GM19035 (cell line): ENCODE measurements around the gene VEPH1.

Source experiments
- ATAC-seq: cut with Tn5 transposase; IDR thresholded peaks from one replicate; pipeline ENCODE4 v1.9.1; 2021; ENCODE audit not compliant: unreplicated experiment

VEPH1 gene

DNA sequence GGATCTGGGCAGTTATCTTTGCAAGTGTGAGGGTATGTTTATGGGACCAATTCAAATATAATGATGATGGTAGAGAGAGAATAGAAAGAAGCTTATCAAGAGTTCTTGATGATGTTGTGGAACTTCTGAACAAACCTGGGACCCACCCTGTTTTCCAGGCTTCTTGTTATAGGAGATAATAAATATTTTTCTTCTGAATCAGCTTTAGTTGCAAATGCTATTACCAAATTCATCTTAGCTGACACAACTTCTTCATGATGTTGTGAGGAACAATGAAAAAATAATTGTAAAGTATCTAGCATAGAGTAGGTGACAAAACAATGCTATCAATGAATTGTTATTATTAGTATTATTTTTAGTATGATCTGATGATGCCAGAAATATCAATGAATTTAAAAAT lies 110.1 kb downstream of the VEPH1 start:
- no peak for ATAC-seq

- ATAC-seq, result no peak
Measured at GRCh38 chr3:157392104-157392503, 111.1 kb downstream of the VEPH1 start.

DNA sequence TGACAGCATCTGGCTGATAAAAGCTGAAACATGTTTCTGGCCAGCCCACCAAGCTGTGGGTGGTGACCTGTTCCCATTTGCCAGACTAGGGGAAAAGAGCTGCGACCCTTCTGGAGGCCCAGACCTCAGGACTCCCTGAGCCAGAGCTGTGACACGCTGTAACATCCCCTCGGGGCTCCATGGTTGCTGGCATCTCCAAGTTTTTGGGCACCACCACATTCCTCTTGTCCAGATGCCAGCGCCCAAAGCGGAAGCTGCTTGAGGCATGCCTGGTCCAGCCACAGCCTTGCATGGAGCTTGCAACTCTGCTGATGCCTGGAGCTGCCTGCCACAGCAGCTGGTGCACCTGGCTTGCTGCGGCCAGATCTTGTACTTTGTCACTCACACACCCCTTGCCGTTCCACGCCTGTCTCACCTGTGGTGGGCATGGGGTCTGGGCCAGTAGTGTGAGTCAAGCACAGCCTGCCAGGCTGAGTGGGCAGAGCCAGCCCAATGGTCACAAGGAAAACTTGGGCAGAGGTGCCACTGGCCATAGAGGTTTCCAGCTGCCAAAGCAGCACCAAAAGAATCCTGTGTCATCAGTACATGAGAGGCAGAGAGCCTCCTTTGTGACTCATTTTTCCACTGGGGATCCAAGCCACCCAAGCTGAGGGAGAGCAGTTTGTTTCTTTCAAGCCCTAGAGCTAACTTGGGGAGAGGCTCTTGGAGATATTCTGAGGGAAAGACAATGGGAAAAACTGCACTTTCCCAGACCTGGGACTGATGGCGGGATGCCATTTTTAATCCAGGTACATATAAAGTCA lies 112.3 kb downstream of the VEPH1 start:
- ATAC-seq, result no peak

GRCh38 chr3:157388976-157389375 lies 114.2 kb downstream of the VEPH1 start:
- no peak for ATAC-seq

DNA sequence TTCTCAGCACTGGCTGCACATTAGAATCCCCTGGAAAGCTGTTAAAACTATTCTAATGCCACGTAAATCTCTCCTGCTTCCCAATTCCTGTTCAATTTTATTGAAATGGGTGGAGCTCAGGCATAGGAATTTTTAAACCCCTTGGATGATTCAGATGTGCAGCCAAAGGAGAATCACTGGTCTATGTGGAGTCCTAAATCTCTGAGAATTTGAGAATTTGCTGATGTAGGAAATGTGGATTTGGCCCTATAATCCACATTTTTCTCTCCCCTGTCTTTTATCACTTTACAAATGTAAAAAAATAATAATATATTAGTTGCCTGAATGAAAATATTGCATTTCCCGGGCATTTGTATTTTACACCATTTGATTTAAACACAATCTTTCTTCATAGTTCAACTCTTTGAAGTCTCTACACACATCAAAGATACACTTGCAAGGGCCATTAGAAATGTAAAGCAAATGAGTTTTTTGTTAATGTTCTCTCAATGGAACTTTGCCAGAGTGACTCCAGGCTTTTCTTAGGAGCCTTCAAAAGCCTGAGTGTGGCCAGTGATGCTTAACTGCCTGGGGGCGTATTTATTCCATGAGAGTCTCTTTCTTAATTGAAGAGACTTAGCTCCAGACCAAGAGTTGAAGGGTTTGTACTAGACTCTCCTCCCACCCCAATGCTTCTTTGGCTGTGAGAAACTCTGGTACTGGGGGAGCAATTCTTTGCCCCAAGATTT lies 115.3 kb downstream of the VEPH1 start:
- ATAC-seq, result no peak

DNA sequence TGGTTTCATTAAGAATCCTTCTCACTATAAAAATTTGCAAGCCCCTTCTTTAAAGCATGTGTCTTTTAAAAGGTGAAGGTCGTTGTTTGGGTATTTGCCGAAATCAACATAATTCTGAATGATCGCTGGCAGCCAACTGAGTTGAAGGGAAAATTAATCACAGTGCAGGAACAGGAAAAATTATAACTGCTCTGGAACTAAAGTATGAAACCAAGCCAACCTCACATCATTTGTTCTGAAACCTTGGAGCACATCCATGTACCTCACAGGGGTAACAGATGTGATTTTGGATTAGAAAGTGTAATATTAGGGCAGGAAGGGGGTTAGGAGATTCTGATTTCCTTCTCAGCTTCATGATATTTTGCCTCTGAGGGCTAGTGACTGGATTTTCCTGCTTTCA lies 118.7 kb downstream of the VEPH1 start:
- ATAC-seq, result no peak

GRCh38 chr3:157384031-157384430 lies 119.2 kb downstream of the VEPH1 start:
- ATAC-seq, result no peak

GRCh38 chr3:157381606-157382005 lies 121.6 kb downstream of the VEPH1 start:
- no peak for ATAC-seq

GRCh38 chr3:157379525-157380140 lies 123.6 kb downstream of the VEPH1 start:
- ATAC-seq, result no peak

- no peak for ATAC-seq
Measured at GRCh38 chr3:157376603-157377300, 126.5 kb downstream of the VEPH1 start.

DNA sequence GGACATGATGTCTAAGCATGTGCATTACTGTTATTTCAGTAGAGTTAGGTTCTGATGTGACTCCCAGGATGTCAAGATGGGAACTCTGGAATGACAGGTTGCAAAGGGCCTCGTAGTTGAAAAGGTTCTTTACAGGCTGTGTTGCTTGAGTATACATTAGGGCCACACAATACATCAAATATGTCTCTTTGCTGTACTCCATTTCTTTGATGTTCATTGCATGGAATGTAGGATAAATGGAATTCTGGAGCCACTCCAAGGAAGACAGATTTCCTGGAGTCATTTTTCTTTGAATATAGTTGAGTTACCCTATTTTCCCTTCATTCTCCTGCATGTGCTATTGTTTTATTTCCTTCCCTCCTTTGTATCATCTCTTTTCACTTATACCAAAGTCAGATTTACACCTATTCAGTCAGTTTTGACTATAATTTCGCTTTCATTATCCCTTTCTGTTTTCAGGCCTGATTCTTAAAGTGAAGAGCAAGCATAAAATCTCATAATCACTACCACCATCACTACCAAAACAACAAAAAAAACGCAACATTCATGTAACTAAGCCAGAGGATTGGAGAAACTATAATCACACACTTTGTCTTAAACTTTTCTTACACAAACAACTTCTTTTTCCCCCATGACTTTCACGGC lies 127.8 kb downstream of the VEPH1 start:
- ATAC-seq, result no peak

DNA sequence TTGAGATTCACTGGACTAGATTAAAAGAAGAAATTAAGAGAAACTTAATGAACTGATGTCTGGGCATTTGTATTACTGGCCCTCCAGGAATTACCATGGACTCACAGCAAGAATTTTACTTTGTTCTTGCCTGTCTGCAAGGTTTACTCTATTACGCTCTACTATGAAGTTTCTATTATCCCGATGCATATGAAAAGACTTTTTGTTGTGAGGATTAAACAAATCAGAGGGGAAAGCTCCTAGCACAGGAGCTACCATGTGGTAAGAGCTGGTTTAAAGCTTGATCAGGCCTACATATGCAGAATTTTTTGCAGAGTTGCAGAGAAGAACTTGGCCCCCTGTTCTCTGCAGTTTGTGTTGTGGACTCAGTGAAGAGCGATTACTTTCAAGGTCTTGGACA lies 128.3 kb downstream of the VEPH1 start:
- ATAC-seq, result no peak

DNA sequence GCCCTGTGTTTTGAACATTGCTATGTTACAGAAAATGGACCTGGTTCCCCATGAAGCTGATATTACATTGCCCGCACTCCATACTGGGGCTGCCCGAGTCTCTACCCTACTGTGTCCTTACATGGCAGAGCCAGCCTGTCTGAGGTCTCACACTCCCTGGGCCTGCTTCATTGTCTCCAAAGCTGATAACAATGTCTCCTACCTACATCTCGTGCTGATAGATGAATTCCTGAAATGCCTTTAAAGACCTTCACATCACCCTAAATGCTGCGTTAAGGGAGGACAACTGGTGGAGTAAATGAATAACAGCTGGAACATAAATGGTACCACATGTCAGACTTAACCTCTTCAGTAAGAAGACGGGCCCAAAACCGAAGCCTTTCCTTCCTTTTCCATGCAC lies 129.4 kb downstream of the VEPH1 start:
- ATAC-seq, result no peak

- ATAC-seq, result no peak
Measured at GRCh38 chr3:157370867-157371266, 132.3 kb downstream of the VEPH1 start.

DNA sequence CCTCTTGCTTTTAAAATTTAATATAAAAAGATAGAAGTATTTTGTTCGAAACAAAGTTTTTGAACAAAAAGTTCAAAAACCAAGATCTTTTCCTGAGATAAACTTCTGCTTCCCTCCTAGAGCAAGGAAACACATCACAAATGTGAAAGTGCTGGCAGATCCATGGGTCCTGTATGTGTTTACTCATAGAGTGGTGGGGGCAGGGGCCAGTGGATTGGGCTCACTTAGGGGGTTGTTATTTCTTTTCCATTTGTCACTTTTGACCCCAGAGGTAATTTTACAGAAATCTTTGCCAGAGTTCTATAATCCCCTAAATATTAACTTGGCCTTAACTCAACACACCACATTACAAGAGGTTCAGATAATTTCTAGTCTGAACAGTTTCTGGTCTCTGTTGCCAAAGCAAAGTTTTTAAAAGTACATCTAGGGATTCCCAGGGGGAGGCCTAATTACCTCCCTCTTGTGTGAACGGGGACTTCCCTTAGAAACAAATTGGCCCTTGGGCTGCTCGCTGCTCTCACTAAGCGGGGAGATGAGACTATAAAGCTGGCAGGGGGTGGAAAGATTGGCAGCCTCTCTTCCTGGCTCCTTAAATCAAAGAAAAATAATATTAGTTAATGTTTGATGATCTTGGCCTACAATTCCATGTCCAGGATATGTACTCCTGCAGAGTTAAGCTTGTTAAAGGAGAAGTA lies 133.3 kb downstream of the VEPH1 start:
- ATAC-seq, result no peak

GRCh38 chr3:157368171-157368570 lies 135.0 kb downstream of the VEPH1 start:
- ATAC-seq, result no peak

GRCh38 chr3:157363393-157363792 lies 139.8 kb downstream of the VEPH1 start:
- ATAC-seq, result no peak

DNA sequence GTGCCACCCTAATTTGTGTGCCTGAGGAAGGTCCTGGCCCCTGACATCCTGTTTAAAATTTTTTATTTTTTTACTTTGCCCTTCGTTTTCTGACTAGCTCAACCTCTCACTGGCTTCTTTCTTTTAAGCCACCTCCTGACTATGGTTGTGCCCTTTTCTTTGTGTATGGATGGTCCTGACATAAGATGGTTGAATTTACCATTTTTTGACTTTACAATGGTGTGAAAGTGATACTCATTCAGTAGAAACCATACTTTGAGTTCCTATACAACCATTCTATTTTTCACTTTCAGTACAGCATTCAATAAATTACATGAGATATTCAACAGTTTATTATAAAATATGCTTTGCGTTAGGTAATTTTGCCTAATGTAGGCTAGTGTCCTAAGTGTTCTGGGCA lies 140.9 kb downstream of the VEPH1 start:
- no peak for ATAC-seq

DNA sequence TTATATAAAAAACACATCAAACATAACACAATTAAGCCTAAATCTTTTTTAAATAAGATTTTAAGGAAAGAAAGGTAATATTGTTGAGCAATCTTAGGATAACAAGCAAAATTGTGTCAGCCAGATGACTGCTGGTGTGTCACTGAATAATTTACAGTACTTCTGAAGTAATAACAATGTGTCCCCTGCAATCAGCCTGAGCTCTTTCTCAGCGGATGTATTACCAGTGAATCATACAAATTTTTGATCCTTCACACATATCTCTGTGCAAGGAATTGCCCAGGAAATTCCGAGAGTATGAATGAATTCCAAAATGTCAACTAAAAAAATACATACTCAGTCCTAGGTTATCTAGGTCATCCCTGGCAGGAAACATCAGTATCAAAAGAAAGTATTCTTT lies 143.2 kb downstream of the VEPH1 start:
- no peak for ATAC-seq

DNA sequence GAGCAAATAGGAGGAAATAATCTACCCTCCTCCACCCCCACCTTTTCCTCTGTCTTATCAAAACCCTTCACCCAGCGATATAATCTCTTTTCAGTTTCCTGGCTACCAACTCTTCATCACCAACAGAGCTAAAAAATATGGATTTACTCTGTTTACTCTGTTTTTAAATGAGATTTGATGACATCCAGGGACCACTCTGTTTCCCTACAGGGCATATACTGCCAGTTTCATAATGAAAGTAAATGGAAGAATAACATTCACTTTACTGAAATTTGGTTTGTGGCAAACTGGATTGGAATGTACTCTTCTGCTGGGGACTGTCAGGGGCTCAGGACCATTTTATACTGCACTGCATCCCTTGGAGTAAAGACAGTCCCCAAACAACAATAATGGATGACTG lies 146.7 kb downstream of the VEPH1 start:
- no peak for ATAC-seq
